ENCODE results near the gene HUNK.

The HUNK gene

GRCh38 chr21:31917108-31917507, 44.3 kb downstream of the HUNK start:
- H3K27ac ChIP-seq (ENCODE audit: low read depth, low read length): no peak overlapping the region
- H3K36me3 ChIP-seq (ENCODE audit: control insufficient read depth in 1 of 2, insufficient read depth in 2 of 2, low read length in 2 of 2): no peaks in the 10 kb centered on the region
- no peak overlapping the region for H3K4me3 ChIP-seq (ENCODE audit: low read depth in 1 of 2, low read length in 2 of 2)
- no peaks in the 10 kb centered on the region for H3K9me3 ChIP-seq (ENCODE audit: control insufficient read depth in 1 of 2, low read length in 2 of 2)
- H3K4me1 ChIP-seq (ENCODE audit: control insufficient read depth in 1 of 2, insufficient read depth in 2 of 2, low read length in 2 of 2): no peaks in the 10 kb centered on the region
- H3K27me3 ChIP-seq (ENCODE audit: control insufficient read depth in 1 of 2, insufficient read depth in 2 of 2, low read length in 2 of 2): no peaks in the 10 kb centered on the region
- no peak overlapping the region for H3K9ac ChIP-seq (ENCODE audit: low read depth in 1 of 2, low read length in 2 of 2)

GRCh38 chr21:31918250-31918775, 45.5 kb downstream of the HUNK start:
- Histone ChIP-seq H3K9me3 (ENCODE audit: control insufficient read depth in 1 of 2, low read length in 2 of 2) (no peaks in the 10 kb centered on the region), H3K27ac (ENCODE audit: low read depth, low read length) (no peak overlapping the region), H3K27me3 (ENCODE audit: control insufficient read depth in 1 of 2, insufficient read depth in 2 of 2, low read length in 2 of 2) (no peaks in the 10 kb centered on the region), H3K4me3 (ENCODE audit: low read depth in 1 of 2, low read length in 2 of 2) (no peak overlapping the region), H3K36me3 (ENCODE audit: control insufficient read depth in 1 of 2, insufficient read depth in 2 of 2, low read length in 2 of 2) (no peaks in the 10 kb centered on the region), H3K9ac (ENCODE audit: low read depth in 1 of 2, low read length in 2 of 2) (no peak overlapping the region), H3K4me1 (ENCODE audit: control insufficient read depth in 1 of 2, insufficient read depth in 2 of 2, low read length in 2 of 2) (no peaks in the 10 kb centered on the region)

GRCh38 chr21:31920275-31920674, 47.5 kb downstream of the HUNK start:
- H3K4me1 ChIP-seq (ENCODE audit: control insufficient read depth in 1 of 2, insufficient read depth in 2 of 2, low read length in 2 of 2): no peaks in the 10 kb centered on the region
- H3K9ac ChIP-seq (ENCODE audit: low read depth in 1 of 2, low read length in 2 of 2): no peak overlapping the region
- no peaks in the 10 kb centered on the region for H3K27me3 ChIP-seq (ENCODE audit: control insufficient read depth in 1 of 2, insufficient read depth in 2 of 2, low read length in 2 of 2)
- no peak overlapping the region for H3K4me3 ChIP-seq (ENCODE audit: low read depth in 1 of 2, low read length in 2 of 2)
- H3K9me3 ChIP-seq (ENCODE audit: control insufficient read depth in 1 of 2, low read length in 2 of 2): no peaks in the 10 kb centered on the region
- no peak overlapping the region for H3K27ac ChIP-seq (ENCODE audit: low read depth, low read length)
- H3K36me3 ChIP-seq (ENCODE audit: control insufficient read depth in 1 of 2, insufficient read depth in 2 of 2, low read length in 2 of 2): no peaks in the 10 kb centered on the region

DNA sequence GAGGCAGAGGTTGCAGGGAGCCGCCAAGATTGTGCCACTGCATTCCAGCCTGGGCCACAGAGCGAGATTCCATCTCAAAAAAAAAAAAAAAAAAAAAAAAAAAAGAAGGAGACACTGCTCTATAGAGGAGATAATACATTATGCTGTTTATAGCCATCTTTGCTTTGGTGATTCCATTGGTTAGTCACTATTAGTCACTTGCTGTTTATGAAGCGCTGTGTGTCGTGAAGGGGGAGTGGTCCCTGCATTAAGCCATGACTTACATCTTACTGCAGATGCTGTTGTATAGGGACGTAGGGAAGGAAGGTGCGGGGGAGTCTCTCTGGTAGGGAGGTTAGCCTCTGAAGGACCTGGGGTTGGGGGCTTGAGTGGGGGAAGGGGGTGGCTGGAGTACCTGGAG, 48.3 kb downstream of the HUNK start:
- H3K4me3 ChIP-seq (ENCODE audit: low read depth in 1 of 2, low read length in 2 of 2): no peak overlapping the region
- H3K9me3 ChIP-seq (ENCODE audit: control insufficient read depth in 1 of 2, low read length in 2 of 2): no peaks in the 10 kb centered on the region
- H3K9ac ChIP-seq (ENCODE audit: low read depth in 1 of 2, low read length in 2 of 2): no peak overlapping the region
- H3K27ac ChIP-seq (ENCODE audit: low read depth, low read length): no peak overlapping the region
- no peaks in the 10 kb centered on the region for H3K4me1 ChIP-seq (ENCODE audit: control insufficient read depth in 1 of 2, insufficient read depth in 2 of 2, low read length in 2 of 2)
- no peaks in the 10 kb centered on the region for H3K27me3 ChIP-seq (ENCODE audit: control insufficient read depth in 1 of 2, insufficient read depth in 2 of 2, low read length in 2 of 2)
- H3K36me3 ChIP-seq (ENCODE audit: control insufficient read depth in 1 of 2, insufficient read depth in 2 of 2, low read length in 2 of 2): no peaks in the 10 kb centered on the region

DNA sequence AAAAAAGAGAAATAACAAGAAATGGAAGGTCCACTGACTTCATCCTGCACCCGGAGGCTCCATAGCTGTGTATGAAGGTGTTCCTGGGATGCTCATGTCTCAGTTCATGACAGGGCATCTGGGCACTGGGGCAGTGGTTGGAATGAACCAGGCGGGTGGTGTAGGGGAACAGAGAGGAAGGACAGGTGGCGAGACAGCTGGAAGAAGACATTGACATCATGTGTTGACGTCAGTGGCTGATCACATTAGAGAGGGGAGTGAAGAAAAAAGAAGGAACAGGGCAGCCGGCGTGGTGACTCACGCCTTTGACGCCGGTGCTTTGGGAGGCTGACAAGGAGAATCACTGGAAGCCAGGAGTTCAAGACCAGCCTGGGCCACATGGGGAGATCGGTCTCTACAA, 50.1 kb downstream of the HUNK start:
- H3K9me3 ChIP-seq (ENCODE audit: control insufficient read depth in 1 of 2, low read length in 2 of 2): peaks cover 0 to 2% of the 10 kb centered on the region in 2 donors
- no peaks in the 10 kb centered on the region for H3K36me3 ChIP-seq (ENCODE audit: control insufficient read depth in 1 of 2, insufficient read depth in 2 of 2, low read length in 2 of 2)
- H3K27ac ChIP-seq (ENCODE audit: low read depth, low read length): no peak overlapping the region
- H3K27me3 ChIP-seq (ENCODE audit: control insufficient read depth in 1 of 2, insufficient read depth in 2 of 2, low read length in 2 of 2): no peaks in the 10 kb centered on the region
- H3K4me3 ChIP-seq (ENCODE audit: low read depth in 1 of 2, low read length in 2 of 2): no peak overlapping the region
- no peak overlapping the region for H3K9ac ChIP-seq (ENCODE audit: low read depth in 1 of 2, low read length in 2 of 2)
- H3K4me1 ChIP-seq (ENCODE audit: control insufficient read depth in 1 of 2, insufficient read depth in 2 of 2, low read length in 2 of 2): no peaks in the 10 kb centered on the region

- Histone ChIP-seq H3K9ac (ENCODE audit: low read depth in 1 of 2, low read length in 2 of 2) (no peak overlapping the region), H3K9me3 (ENCODE audit: control insufficient read depth in 1 of 2, low read length in 2 of 2) (peaks cover 0 to 2% of the 10 kb centered on the region in 2 donors), H3K4me3 (ENCODE audit: low read depth in 1 of 2, low read length in 2 of 2) (no peak overlapping the region), H3K36me3 (ENCODE audit: control insufficient read depth in 1 of 2, insufficient read depth in 2 of 2, low read length in 2 of 2) (no peaks in the 10 kb centered on the region), H3K4me1 (ENCODE audit: control insufficient read depth in 1 of 2, insufficient read depth in 2 of 2, low read length in 2 of 2) (no peaks in the 10 kb centered on the region), H3K27ac (ENCODE audit: low read depth, low read length) (no peak overlapping the region), H3K27me3 (ENCODE audit: control insufficient read depth in 1 of 2, insufficient read depth in 2 of 2, low read length in 2 of 2) (no peaks in the 10 kb centered on the region)
Observed at GRCh38 chr21:31923756-31924155, 50.9 kb downstream of the HUNK start.

GRCh38 chr21:31924548-31924947, 51.7 kb downstream of the HUNK start:
- no peak overlapping the region for H3K27ac ChIP-seq (ENCODE audit: low read depth, low read length)
- no peaks in the 10 kb centered on the region for H3K36me3 ChIP-seq (ENCODE audit: control insufficient read depth in 1 of 2, insufficient read depth in 2 of 2, low read length in 2 of 2)
- H3K9me3 ChIP-seq (ENCODE audit: control insufficient read depth in 1 of 2, low read length in 2 of 2): peaks cover 0 to 2% of the 10 kb centered on the region in 2 donors
- no peaks in the 10 kb centered on the region for H3K27me3 ChIP-seq (ENCODE audit: control insufficient read depth in 1 of 2, insufficient read depth in 2 of 2, low read length in 2 of 2)
- peaks cover 0 to 2% of the 10 kb centered on the region in 2 donors for H3K4me1 ChIP-seq (ENCODE audit: control insufficient read depth in 1 of 2, insufficient read depth in 2 of 2, low read length in 2 of 2)
- no peak overlapping the region for H3K4me3 ChIP-seq (ENCODE audit: low read depth in 1 of 2, low read length in 2 of 2)
- H3K9ac ChIP-seq (ENCODE audit: low read depth in 1 of 2, low read length in 2 of 2): no peak overlapping the region

- Histone ChIP-seq H3K9ac (ENCODE audit: low read depth in 1 of 2, low read length in 2 of 2) (no peak overlapping the region), H3K27me3 (ENCODE audit: control insufficient read depth in 1 of 2, insufficient read depth in 2 of 2, low read length in 2 of 2) (no peaks in the 10 kb centered on the region), H3K4me3 (ENCODE audit: low read depth in 1 of 2, low read length in 2 of 2) (no peak overlapping the region), H3K4me1 (ENCODE audit: control insufficient read depth in 1 of 2, insufficient read depth in 2 of 2, low read length in 2 of 2) (peaks cover 0 to 6% of the 10 kb centered on the region in 2 donors), H3K9me3 (ENCODE audit: control insufficient read depth in 1 of 2, low read length in 2 of 2) (peaks cover 0 to 2% of the 10 kb centered on the region in 2 donors), H3K27ac (ENCODE audit: low read depth, low read length) (no peak overlapping the region), H3K36me3 (ENCODE audit: control insufficient read depth in 1 of 2, insufficient read depth in 2 of 2, low read length in 2 of 2) (no peaks in the 10 kb centered on the region)
Observed at GRCh38 chr21:31926498-31926897, 53.7 kb downstream of the HUNK start.

DNA sequence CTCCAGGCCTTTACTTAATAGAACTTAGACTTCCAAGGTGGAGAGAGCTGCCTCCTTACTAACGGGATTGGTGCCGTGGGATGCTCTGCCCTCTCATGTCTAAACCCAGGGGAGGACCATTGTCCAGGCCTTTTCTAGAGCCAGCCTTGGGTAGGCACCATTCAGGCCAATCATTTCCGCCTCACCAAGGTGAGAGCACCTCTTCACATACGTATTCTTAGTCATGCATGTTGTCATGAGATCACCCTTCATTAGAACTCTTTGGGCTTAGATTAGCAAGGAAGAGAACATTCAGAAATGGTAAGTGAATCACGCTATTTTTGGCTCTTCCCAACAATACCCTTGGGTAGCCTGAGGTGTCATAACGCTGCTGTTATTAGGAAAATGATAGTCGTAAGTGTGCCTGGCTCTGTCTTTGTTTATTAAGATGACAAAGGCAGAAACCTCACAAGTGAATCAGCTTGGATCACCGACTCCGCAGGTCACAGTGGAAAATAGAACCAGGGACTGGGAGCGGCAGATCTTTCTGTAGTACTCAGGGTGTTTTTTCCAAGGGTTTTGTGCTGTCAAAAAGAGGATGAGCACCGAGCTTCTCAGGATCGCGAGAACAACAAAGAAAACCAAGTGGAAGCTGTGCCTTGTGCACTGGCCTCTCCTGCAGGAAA, 55.0 kb downstream of the HUNK start:
- Histone ChIP-seq H3K9ac (ENCODE audit: low read depth in 1 of 2, low read length in 2 of 2) (no peak overlapping the region), H3K4me1 (ENCODE audit: control insufficient read depth in 1 of 2, insufficient read depth in 2 of 2, low read length in 2 of 2) (peaks cover 0 to 6% of the 10 kb centered on the region in 2 donors), H3K4me3 (ENCODE audit: low read depth in 1 of 2, low read length in 2 of 2) (no peak overlapping the region)

DNA sequence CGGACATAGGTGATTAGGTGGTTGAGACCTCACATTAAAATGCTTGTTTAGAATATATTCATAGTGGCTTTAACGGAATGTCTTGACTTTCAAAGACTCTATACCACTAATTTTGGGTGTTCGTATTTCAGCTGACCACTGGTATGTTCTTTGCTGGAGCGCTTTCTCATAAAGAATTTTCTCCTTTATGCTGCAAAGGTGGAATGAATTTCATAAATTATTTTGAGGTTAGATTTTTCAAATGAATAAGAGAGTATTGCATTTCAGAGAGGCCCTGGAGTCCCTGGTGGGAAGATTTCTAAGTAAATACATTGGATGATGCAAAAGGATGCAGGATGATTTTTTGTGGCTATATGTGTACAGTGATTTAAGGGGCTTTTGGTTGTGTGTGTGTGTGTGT, 55.8 kb downstream of the HUNK start:
- Histone ChIP-seq H3K36me3 (ENCODE audit: control insufficient read depth in 1 of 2, insufficient read depth in 2 of 2, low read length in 2 of 2) (no peaks in the 10 kb centered on the region), H3K27me3 (ENCODE audit: control insufficient read depth in 1 of 2, insufficient read depth in 2 of 2, low read length in 2 of 2) (no peaks in the 10 kb centered on the region), H3K9me3 (ENCODE audit: control insufficient read depth in 1 of 2, low read length in 2 of 2) (peaks cover 0 to 2% of the 10 kb centered on the region in 2 donors), H3K9ac (ENCODE audit: low read depth in 1 of 2, low read length in 2 of 2) (no peak overlapping the region), H3K4me3 (ENCODE audit: low read depth in 1 of 2, low read length in 2 of 2) (no peak overlapping the region), H3K4me1 (ENCODE audit: control insufficient read depth in 1 of 2, insufficient read depth in 2 of 2, low read length in 2 of 2) (peaks cover 0 to 6% of the 10 kb centered on the region in 2 donors), H3K27ac (ENCODE audit: low read depth, low read length) (no peak overlapping the region)

More for the DNA sequence above, 55.0 kb downstream of the HUNK start:
- no peaks in the 10 kb centered on the region for H3K27me3 ChIP-seq (ENCODE audit: control insufficient read depth in 1 of 2, insufficient read depth in 2 of 2, low read length in 2 of 2)
- no peaks in the 10 kb centered on the region for H3K36me3 ChIP-seq (ENCODE audit: control insufficient read depth in 1 of 2, insufficient read depth in 2 of 2, low read length in 2 of 2)
- no peak overlapping the region for H3K27ac ChIP-seq (ENCODE audit: low read depth, low read length)
- peaks cover 0 to 2% of the 10 kb centered on the region in 2 donors for H3K9me3 ChIP-seq (ENCODE audit: control insufficient read depth in 1 of 2, low read length in 2 of 2)
